Renal cortical epithelial cell (primary cell): ENCODE results near the gene EBF3. TPM values are rescaled to one million over a fixed set of nuclear protein-coding genes. Genes with fewer than 3 reads are reported as not detected.
A peak's percentile ranks its signal among the peaks of the same experiment; 100 is the strongest.

Source experiments
- DNase-seq: peaks from one replicate; pipeline ENCODE4 v3.0.0-alpha.2; 2011; ENCODE audit warnings: low read depth
- total RNA-seq: library from RNA; depleted of rRNA; stranded (reverse); fragments of >200 nt; gene quantifications from 2 replicates; pipeline ENCODE4 v1.2.3, GENCODE V29; 2014

The EBF3 gene
- total RNA-seq, 1 donor from 2014 or later = 0.05 TPM

- no peak for DNase-seq
Measured at GRCh38 chr10:129959544-129960480, 4.3 kb downstream of the EBF3 start.

DNA sequence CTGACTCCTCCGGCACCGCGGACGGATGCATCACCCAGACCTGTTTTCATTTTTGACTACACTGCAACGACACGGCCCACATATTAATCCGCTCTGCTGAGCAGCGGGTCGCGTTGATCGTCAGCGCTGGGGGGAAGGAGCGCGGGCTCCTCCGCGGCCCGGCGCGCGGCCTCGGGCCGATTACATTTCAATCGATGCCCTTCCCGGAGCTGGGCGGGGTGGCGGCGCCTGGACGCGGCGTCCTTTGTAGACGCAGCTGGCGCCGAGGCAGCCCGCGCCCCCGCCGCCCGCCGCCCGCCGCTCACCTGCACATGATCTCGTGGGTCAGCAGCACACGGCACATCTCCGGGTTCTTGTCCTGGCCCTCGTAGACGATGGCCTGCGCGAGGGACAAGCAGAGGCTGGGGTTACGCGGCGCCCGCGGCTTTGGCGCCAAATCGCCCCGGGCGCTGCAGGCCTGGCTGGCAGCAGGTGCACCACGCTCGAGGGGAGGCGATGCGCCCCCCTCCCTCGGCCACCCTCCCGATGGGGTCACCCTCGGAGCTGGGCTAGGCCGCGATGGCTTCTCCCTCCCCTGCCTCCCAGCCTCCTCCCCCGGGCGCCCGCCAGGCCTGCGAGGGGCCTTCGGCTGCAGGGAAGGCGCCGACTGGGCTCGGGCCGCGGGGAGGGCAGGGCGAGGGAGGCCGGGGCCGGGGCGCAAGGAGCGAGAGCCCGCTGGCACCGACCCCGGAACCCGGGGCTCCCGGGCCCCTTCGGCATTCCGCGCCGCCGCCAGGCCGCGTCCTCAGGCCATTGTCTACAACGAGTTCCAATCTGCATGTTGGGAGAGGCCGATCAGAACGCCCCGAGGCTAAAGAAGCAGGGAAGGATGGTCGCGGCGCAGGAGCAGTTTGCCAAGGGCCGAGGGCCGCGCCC, 5.2 kb downstream of the EBF3 start:
- DNase-seq = no peak

DNA sequence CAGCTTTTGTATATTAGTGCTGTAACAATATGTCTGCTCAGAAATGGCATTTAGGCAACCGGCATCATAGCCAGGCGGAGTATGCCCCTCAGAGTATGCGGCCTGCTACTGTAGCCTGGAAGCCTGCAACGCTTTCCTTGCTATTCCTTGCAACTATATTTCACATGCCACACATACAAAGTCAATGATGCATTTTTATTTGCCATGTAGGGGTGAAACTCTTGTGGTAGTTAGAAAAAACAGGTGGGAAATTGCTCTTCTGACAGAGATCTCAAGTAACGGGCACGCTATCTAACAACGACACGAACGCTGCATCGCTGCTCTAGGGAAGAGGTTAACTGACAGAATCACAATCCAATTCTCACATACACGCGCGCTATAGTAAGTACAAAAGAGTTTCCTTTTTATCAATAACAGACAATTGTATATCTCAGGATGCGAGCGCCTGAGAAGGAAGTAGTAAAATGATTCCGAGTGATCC, 5.9 kb downstream of the EBF3 start:
- DNase-seq = no peak

DNA sequence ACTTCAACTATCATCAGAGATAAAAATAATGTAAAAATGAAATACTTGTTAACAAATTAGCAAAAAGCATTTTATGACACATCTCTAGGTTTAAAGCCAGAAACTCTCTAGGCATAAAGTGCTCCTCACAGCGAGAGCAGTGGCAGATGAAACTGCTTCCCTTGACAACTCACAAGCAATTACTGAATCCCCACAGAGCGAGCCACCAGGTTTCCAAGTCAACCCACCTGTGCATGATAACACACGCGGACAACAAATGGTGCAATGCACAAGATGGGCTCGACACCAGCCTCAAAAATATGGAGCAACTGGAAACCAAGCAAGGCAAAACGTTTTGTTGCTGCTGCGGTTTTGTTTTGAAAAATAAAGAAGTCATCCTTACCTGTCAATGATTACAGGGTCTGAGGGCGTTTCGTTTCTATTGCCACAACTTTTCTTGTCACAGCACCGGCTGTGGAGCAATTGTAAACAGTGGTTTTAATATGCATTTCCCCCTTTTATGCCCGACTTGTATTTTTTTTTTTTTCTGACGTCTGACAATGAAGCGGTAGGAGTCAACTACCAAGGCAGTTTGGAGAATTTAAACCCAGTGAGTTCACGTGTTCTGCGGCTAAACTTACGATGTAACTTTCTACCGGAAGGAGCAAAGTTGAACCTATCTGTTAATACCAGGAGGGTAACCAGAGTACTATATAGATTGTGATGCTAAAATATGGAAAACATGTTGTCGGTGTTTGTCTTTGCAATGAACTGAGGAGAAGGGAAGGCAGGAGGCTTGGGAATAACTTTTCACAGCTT, 7.0 kb downstream of the EBF3 start:
- DNase-seq = no peak

DNA sequence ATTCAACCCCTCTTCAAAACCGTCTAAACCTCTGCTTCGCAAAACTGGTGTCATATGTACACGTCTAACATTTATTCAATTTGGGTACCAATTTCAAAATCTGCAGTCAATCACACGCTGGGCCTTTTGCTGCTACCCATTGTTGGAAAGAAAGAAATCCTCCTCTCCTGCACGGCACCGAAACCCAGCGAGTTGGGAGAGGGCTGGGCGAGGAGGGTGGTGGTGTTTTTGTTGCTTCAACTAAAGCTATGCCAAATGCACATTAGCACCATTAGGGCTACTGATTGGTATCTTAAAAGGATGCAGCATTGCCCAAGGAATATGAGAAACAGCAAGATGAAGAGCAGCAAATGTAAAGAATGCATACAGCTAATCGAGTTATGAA, 7.8 kb downstream of the EBF3 start:
- no peak for DNase-seq

DNA sequence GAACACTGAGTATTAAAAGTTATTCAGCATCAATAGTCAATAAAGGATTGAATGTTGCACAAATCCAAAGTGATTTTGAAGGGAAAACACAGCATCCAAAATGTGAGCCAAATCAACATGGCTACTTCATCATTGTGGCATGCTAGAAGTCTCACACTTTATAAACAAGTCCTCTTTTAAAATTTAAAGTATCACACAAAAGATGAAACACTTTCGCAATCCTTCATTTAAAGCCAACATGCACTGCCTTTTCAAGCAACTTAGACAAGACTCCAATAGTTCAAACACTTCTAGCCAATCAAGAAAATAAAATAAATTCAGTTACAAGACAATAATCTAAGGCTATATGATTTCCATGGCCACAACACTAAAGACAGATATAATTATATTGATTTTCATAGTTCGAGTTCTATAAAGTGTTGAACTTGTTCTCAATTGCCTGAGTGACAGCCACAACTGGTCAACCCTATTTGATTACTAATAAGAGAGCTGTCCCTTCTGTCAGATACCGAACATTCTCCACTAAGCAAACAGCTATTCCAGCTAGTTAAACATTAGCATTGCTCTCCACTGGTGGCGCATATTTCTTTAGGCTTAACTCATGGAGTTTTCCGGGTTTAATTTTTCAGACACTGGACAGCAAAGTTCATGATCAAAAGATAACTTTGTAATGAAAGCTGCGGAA, 8.3 kb downstream of the EBF3 start:
- peak; percentile 70 for DNase-seq

DNA sequence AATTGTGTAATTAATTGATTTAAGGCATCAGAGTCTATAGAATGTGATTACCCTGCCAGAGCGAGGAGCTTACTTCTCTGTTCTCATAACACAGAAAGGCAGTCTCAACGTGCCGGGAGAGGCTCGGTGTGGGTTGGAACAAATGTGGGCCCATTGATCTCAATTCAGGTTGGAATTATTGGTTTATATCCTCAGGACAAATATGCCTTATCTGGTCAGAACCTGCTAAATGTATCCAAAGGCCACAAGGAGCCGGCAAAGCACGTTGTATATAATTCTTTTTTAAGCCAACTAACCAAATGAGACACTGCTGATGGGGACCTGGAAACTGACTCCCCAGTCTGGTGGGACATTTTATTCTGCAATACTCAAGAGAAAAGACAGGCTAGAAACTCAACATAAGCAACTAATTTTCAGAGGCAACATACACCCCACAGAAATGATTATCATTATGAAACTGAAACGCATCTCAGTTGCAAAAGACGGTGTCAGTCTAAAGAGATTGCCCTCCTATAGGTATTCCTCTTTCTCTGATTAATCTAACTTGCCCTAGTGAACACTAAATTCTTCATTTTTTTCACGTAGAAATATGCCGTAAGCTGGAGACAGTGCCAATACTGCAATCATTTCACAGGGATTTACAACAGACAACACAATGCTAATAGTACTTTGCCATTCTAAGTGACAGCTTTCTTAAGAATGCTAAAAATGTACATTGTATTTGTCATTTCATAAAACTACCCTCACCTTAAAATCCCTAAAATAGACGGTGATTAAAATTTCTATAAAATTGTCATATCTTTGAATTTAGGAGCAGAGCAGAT, 9.4 kb downstream of the EBF3 start:
- DNase-seq = no peak

DNA sequence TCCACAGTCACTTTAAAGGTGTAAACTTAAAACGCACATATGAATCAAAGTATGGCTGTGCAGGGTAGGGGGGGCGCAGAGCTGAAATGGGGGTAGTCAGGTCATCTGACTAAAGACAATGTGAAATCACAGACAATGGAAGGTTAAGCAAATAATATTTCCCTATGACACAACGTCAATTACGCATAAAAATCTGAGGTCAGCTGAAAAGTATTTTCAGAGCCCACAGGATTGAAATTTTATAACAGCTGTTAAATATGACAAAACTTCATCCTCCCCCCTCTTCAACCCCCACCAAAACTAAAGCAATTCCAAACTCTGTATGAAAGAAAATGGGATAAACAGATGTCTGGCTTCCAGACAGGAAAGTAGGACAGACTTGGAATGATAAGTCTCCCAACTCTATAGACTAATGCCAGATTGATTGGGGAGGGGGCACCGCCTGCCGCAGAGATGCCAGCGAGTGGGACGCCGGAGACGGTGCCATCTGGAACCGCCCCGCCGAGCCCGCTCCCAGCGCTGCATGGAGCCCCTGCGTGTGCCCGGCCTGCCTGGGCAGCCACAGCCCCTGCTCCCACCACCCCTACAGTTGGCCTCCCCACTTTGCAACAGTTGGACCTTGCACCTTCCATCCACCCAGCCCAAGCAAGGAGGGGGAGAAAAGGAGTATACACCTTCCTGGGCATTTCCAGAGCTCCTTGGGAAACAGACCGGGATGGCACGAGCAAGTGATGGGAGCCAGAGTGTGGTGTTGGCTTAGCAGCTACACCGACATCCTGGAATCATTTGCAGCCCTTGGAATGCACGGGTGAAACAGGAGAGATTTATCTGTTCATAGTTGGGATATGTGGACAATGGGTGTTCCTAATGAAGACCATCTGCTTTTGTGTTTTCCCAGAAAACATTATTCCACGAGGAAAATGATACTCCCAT, 10.7 kb downstream of the EBF3 start:
- DNase-seq = no peak

- no peak for DNase-seq
Measured at GRCh38 chr10:129952378-129953118, 11.5 kb downstream of the EBF3 start.

DNA sequence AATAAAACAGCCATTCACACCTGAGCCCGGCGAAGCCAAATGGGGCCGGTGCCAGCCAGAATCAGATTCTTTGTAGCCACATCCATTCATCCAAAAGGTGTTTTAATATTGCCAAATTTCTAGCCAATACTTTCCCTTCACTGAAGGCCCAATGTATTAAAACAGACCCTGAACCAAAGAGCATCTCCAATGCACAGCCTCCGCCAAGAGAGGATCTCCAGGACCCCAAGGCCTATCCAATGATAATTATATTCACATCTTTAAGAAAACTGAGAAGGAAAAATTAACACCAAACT, 12.2 kb downstream of the EBF3 start:
- no peak for DNase-seq

- DNase-seq = no peak
Measured at GRCh38 chr10:129951101-129951969, 12.7 kb downstream of the EBF3 start.

- no peak for DNase-seq
Measured at GRCh38 chr10:129950676-129951075, 13.4 kb downstream of the EBF3 start.

- no peak for DNase-seq
Measured at GRCh38 chr10:129949891-129950291, 14.2 kb downstream of the EBF3 start.

- DNase-seq = no peak
Measured at GRCh38 chr10:129949411-129949810, 14.7 kb downstream of the EBF3 start.

DNA sequence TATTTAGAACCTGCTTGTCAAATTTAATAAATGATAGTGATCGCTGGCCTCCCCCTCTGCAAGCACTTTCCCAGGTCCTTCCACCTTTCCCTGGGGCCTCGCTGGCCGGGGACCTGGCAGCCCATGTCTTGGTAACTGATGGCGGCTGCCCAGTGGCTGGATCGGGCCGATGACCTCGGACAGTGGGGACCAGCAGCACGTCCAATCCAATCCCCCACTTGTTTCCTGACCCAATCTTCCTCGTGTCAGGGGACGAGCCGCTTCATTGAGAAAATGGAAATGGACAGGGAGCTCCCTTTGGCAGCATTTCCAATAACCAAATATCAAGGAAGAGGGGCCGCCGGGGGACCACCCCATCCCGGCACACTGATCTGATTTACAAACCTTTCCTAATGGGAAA, 17.2 kb downstream of the EBF3 start:
- no peak for DNase-seq

- DNase-seq = no peak
Measured at GRCh38 chr10:129945941-129946760, 17.9 kb downstream of the EBF3 start.

DNA sequence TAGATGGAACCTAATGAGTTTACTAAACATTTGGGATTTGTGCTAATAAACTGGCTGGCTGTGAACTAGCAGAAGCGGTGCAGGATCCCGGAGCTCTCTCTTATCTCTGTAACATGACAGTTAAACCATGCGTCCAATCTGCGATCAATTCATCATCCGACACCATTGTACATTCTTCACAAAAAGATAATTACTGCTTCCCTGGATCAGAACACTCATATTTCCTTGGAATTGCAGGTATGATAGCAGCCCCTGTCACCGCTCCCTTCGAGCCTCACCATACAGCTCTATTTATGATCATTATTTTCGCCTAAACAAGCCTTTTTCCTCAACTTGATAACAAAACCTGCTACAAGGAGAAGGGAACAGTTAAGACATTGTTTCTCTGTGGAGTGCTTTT, 18.5 kb downstream of the EBF3 start:
- DNase-seq = no peak
